Lower lobe of right lung (tissue), 2 donors: Measurements from ENCODE around the gene ZRSR2. TPM values are rescaled to one million over a fixed set of nuclear protein-coding genes. Genes with fewer than 3 reads are reported as not detected.

Experiments
- ATAC-seq, 2 donors: fragments of 200-7000 bp; cut with Tn5 transposase; one replicate each; pipeline ENCODE4 v1.9.1; 2020 to 2022; ENCODE audit warnings: mild to moderate bottlenecking in 2 of 2, moderate library complexity in 2 of 2
- DNase-seq: peaks from one replicate; pipeline ENCODE4 v3.0.0-alpha.2; 2020
- H3K27ac ChIP-seq: fragments of 200-600 bp; one replicate; pipeline ENCODE4 v1.8.0; 2022
- H3K27me3 ChIP-seq: fragments of 200-600 bp; one replicate; pipeline ENCODE4 v1.8.0; 2022; ENCODE audit warnings: low read depth
- H3K36me3 ChIP-seq: fragments of 200-600 bp; one replicate; pipeline ENCODE4 v1.8.0; 2022; ENCODE audit warnings: mild to moderate bottlenecking
- H3K4me1 ChIP-seq: fragments of 200-600 bp; one replicate; pipeline ENCODE4 v1.8.0; 2022
- H3K4me3 ChIP-seq: fragments of 200-600 bp; one replicate; pipeline ENCODE4 v1.8.0; 2022; ENCODE audit warnings: mild to moderate bottlenecking
- H3K9me3 ChIP-seq: fragments of 200-600 bp; one replicate; pipeline ENCODE4 v1.8.0; 2022
- intact Hi-C: fragments of 100-400 bp; cut with DNase I; formaldehyde crosslinking; loops from one replicate; pipeline ENCODE4 v1.11.0; 2022
- total RNA-seq: library from RNA; stranded (reverse); fragmentation: NEBNext Ultra II Directional; extraction: Animal tissue kit (Norgen Biotek cat#: 25700); gene quantifications from one replicate; pipeline ENCODE4 v1.2.1, GENCODE V29; 2021
- TF ChIP-seq, protein P1 (sequence below): fragments of 200-600 bp; IDR thresholded peaks from one replicate; pipeline ENCODE4 v1.8.0; 2022; ENCODE audit warnings: antibody characterized with exemption, mild to moderate bottlenecking
- donor health status: DM: no; HTN: yes; CAD: no; lungs with severe emphysema.

Gene ZRSR2
- total RNA-seq, 1 donor from 2014 or later, result 11.3 TPM

DNA sequence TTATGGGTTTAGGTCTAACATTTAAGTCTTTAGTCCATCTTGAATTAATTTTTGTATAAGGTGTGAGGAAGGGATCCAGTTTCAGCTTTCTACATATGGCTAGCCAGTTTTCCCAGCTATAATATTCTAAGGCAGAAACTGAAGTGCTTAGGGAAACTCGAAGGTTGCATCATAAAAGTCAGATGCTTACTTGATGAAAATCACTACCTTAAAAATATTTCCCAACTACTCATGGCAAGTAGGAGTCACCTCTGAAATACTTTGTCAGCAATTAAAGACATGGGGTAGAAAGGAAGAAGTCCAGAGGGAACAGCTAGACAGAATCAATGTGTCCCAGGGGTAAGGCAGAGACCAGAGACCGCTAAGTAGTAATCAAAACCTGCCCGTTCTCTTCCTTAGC is 70.6 kb downstream of the ZRSR2 start:
- Histone ChIP-seq H3K9me3 (no peaks in the 10 kb centered on the region), H3K4me3 (no peak overlapping the region), H3K4me1 (no peaks in the 10 kb centered on the region), H3K27me3 (no peaks in the 10 kb centered on the region), H3K36me3 (no peaks in the 10 kb centered on the region), H3K27ac (no peak overlapping the region)
- TF ChIP-seq, protein P1, sequence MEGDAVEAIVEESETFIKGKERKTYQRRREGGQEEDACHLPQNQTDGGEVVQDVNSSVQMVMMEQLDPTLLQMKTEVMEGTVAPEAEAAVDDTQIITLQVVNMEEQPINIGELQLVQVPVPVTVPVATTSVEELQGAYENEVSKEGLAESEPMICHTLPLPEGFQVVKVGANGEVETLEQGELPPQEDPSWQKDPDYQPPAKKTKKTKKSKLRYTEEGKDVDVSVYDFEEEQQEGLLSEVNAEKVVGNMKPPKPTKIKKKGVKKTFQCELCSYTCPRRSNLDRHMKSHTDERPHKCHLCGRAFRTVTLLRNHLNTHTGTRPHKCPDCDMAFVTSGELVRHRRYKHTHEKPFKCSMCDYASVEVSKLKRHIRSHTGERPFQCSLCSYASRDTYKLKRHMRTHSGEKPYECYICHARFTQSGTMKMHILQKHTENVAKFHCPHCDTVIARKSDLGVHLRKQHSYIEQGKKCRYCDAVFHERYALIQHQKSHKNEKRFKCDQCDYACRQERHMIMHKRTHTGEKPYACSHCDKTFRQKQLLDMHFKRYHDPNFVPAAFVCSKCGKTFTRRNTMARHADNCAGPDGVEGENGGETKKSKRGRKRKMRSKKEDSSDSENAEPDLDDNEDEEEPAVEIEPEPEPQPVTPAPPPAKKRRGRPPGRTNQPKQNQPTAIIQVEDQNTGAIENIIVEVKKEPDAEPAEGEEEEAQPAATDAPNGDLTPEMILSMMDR, result no peak
- intact Hi-C loops, result no loop called here
- no peak for DNase-seq
- ATAC-seq, result no peak

DNA sequence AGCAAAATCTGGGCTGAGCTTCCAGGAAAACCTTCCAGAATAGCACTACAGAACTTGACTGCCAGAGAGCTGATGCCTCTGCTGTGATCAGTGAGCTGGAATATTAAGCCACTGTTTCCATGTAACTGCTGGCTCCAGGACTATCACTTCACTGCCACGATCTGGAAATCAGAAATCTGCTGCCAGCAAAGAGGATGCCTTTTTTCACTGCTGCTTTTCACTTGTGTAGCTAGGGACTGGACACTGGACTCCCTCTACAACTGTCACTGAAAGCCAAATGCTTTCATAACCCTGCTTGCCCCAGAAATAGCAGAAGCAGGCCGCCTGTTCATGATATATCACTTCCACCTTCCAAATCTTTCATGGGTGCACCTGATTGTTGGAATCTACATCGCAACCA is 73.7 kb downstream of the ZRSR2 start:
- Histone ChIP-seq H3K36me3 (no peaks in the 10 kb centered on the region), H3K27me3 (no peaks in the 10 kb centered on the region), H3K9me3 (no peaks in the 10 kb centered on the region), H3K4me1 (no peaks in the 10 kb centered on the region), H3K27ac (no peak overlapping the region), H3K4me3 (no peak overlapping the region)
- TF ChIP-seq, protein P1, result no peak
- no peak for DNase-seq
- ATAC-seq, result no peak
- intact Hi-C loops, result no loop called here

DNA sequence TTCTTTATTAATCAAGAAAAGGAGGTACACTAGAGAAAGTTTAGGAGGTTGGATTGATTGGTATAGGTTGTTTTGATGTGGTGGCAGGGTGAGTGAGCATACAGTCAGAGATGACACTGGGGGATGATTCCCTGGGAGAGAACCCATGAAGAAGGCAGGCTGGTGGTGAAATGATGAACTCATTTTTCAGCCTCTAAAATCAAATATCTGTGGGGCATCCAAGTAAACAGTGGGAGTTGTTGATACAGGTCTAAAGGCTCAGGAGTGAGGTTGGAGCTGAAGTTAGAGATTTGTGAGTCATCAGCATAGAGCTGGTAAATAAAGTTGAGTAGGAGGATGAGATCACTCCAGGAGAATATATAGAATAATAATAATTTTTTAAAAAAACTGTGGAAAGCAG is 74.3 kb downstream of the ZRSR2 start:
- no peaks in the 10 kb centered on the region for H3K27me3 ChIP-seq
- no peak overlapping the region for H3K27ac ChIP-seq
- H3K4me1 ChIP-seq, result no peaks in the 10 kb centered on the region
- intact Hi-C loops, result no loop called here
- DNase-seq, result no peak
- TF ChIP-seq, protein P1, result no peak
- no peaks in the 10 kb centered on the region for H3K36me3 ChIP-seq
- no peak overlapping the region for H3K4me3 ChIP-seq
- H3K9me3 ChIP-seq, result no peaks in the 10 kb centered on the region
- no peak for ATAC-seq

DNA sequence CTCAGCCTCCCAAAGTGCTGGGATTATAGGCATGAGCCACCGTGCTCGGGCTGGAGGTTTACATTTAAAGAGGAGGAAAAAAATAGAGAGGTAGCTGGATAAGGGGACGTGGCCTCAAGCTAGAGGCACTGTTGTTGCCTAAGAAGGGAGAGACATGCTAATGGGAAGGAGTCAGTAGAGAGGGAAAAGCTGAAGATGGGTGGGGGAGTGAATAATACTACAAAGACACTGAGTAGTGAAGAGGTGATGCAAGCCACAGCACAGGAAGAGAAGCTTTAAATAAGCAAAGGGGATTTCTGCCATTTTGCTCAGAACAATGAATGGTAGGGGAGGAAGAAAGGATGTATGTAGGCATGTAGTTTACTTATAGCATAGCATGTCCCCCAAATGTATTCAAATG is 75.9 kb downstream of the ZRSR2 start:
- ATAC-seq (no peak), DNase-seq (no peak)
- intact Hi-C loops, result no loop called here
- H3K4me1 ChIP-seq, result no peaks in the 10 kb centered on the region
- H3K27me3 ChIP-seq, result no peaks in the 10 kb centered on the region
- no peaks in the 10 kb centered on the region for H3K9me3 ChIP-seq
- H3K27ac ChIP-seq, result no peak overlapping the region
- H3K36me3 ChIP-seq, result no peaks in the 10 kb centered on the region
- H3K4me3 ChIP-seq, result no peak overlapping the region
- TF ChIP-seq, protein P1, result no peak

DNA sequence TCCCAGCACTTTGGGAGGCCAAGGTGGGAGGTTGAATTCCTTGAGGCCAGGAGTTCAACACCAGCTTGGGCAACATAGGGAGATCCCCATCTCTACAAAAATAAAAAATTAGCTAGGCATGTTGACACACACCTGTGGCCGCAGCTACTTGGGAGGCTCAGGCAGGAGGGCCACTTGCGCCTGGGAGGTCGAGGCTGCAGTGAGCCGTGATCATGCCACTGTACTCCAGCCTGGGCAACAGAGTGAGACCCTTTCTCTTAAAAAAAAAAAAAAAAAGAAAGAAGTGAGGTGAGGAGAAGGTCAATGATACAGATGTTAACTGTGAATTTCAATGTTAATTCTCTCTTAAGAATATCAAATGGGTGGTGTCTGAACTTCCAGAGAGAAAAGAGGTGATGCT is 79.4 kb downstream of the ZRSR2 start:
- TF ChIP-seq, protein P1, result no peak
- H3K27ac ChIP-seq, result no peak overlapping the region
- no peak overlapping the region for H3K4me3 ChIP-seq
- ATAC-seq (no peak), DNase-seq (no peak)
- intact Hi-C loops, result no loop called here
- H3K4me1 ChIP-seq, result no peaks in the 10 kb centered on the region
- H3K9me3 ChIP-seq, result no peaks in the 10 kb centered on the region
- no peaks in the 10 kb centered on the region for H3K36me3 ChIP-seq
- no peaks in the 10 kb centered on the region for H3K27me3 ChIP-seq

DNA sequence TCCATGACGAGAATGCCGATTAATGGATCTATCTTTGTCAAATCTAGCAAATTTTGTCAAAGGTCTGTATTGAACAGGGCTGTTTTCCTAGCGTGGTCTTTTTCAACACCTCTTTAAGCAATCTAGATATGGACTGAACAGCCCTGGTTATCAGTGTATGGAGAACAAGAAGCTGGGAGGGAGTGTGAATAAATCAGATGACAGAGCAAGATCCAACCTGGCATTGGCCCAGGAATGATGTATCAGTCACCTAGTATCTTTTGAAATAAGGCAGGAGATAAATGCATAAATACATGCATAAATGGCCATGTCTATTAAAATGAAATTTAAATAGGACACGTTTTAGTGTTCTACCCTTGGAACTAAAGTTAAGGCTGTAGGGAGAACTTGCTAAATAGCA is 80.0 kb downstream of the ZRSR2 start:
- Histone ChIP-seq H3K27me3 (no peaks in the 10 kb centered on the region), H3K36me3 (no peaks in the 10 kb centered on the region), H3K27ac (no peak overlapping the region), H3K9me3 (no peaks in the 10 kb centered on the region), H3K4me3 (no peak overlapping the region), H3K4me1 (no peaks in the 10 kb centered on the region)
- ATAC-seq (no peak), DNase-seq (no peak)
- TF ChIP-seq, protein P1, result no peak
- intact Hi-C loops, result no loop called here
